H1 (cell line): ENCODE measurements around the gene PDE4B. TPM values are rescaled to one million over a fixed set of nuclear protein-coding genes. Genes with fewer than 3 reads are reported as not detected.

Experiments used
- CTCF ChIA-PET: fragments of 300-600 bp; sonication (Branson Sonifier 250); formaldehyde crosslinking; loops from one replicate; lab custom pipeline; 2021; ENCODE audit not compliant: partially characterized antibody; lab: Charles Lee
- POLR2A ChIA-PET: fragments of 300-600 bp; sonication (Branson Sonifier 250); formaldehyde crosslinking; loops from one replicate; lab custom pipeline; 2021; ENCODE audit warnings: inconsistent platforms; ENCODE audit not compliant: partially characterized antibody; lab: Charles Lee
- DNase-seq, 2 experiments: peaks; one replicate each; pipeline versions ENCODE4 v3.0.0 to v3.0.0-alpha.2; 2010 to 2022; ENCODE audit warnings: low spot score in 2 of 2, low read depth in 1 of 2, mixed read lengths in 1 of 2
- FAIRE-seq: peaks from 2 replicates; lab custom pipeline; 2011; peaks lifted over from hg19 to GRCh38; lab: Jason Lieb, UNC
- H2AFZ ChIP-seq: 2 replicates; pipeline ENCODE4 v1.8.1; 2012; ENCODE audit warnings: low read length, inconsistent platforms
- H2AK5ac ChIP-seq: 2 replicates; pipeline ENCODE4 v1.6.1; 2013; ENCODE audit warnings: low read depth, low read length
- H2BK120ac ChIP-seq: replicated peaks from 2 replicates; pipeline ENCODE3; 2013; ENCODE audit warnings: low read depth, low read length, inconsistent platforms
- H2BK12ac ChIP-seq: 2 replicates; pipeline ENCODE4 v1.6.1; 2013; ENCODE audit warnings: low read depth, low read length
- H2BK15ac ChIP-seq: 2 replicates; pipeline ENCODE4 v1.6.1; 2013; ENCODE audit warnings: low read length
- H2BK20ac ChIP-seq: 2 replicates; pipeline ENCODE4 v1.6.1; 2013; ENCODE audit warnings: low read length
- H2BK5ac ChIP-seq: 2 replicates; pipeline ENCODE4 v1.6.1; 2013; ENCODE audit warnings: low read depth, low read length
- H3K14ac ChIP-seq: 2 replicates; pipeline ENCODE4 v1.6.1; 2013; ENCODE audit warnings: inconsistent platforms; ENCODE audit not compliant: insufficient read length
- H3K18ac ChIP-seq: 2 replicates; pipeline ENCODE4 v1.6.1; 2013; ENCODE audit warnings: low read length; ENCODE audit errors: extremely low read depth
- H3K23ac ChIP-seq: 2 replicates; pipeline ENCODE4 v1.6.1; 2013; ENCODE audit warnings: inconsistent platforms; ENCODE audit not compliant: insufficient read length
- H3K23me2 ChIP-seq: 2 replicates; pipeline ENCODE4 v1.6.1; 2013; ENCODE audit warnings: low read depth, low read length
- H3K27ac ChIP-seq: 2 replicates; pipeline ENCODE4 v1.6.1; 2011; ENCODE audit warnings: low read depth, low read length, inconsistent platforms
- H3K27me3 ChIP-seq, 4 experiments: replicated peaks in 1 of 4; 1 replicate in 1 of 4; 2 replicates in 3 of 4; pipeline versions ENCODE4 v1.6.1 to v1.8.1; 2011 to 2013; ENCODE audit warnings: low read length in 3 of 4, mild to moderate bottlenecking in 3 of 4, inconsistent platforms in 2 of 4, mixed read lengths in 2 of 4, moderate library complexity in 1 of 4; ENCODE audit not compliant: control insufficient read depth in 3 of 4, insufficient read depth in 3 of 4; ENCODE audit errors: extremely low read depth in 1 of 4
- H3K36me3 ChIP-seq, 4 experiments: 2 replicates each; pipeline versions ENCODE4 v1.6.1 to v1.8.1; 2011 to 2013; ENCODE audit warnings: mild to moderate bottlenecking in 4 of 4, low read length in 3 of 4, moderate library complexity in 2 of 4, control low read depth in 1 of 4, inconsistent platforms in 1 of 4; ENCODE audit not compliant: insufficient read depth in 4 of 4, control insufficient read depth in 2 of 4
- H3K4ac ChIP-seq: replicated peaks from 2 replicates; pipeline ENCODE3; 2013; ENCODE audit warnings: low read length, low read depth, mixed read lengths, inconsistent platforms; ENCODE audit not compliant: insufficient read length
- H3K4me1 ChIP-seq, 4 experiments: replicated peaks in 1 of 4; 1 replicate in 1 of 4; 2 replicates in 3 of 4; pipeline versions ENCODE4 v1.6.1 to v1.8.1; 2011 to 2013; ENCODE audit warnings: low read length in 3 of 4, inconsistent platforms in 2 of 4, mixed read lengths in 1 of 4; ENCODE audit not compliant: insufficient read depth in 4 of 4, control insufficient read depth in 3 of 4
- H3K4me2 ChIP-seq, 2 experiments: 2 replicates each; pipeline versions ENCODE4 v1.6.1 to v1.8.1; 2011 to 2013; ENCODE audit warnings: low read depth in 2 of 2, low read length in 2 of 2, control low read depth in 1 of 2, inconsistent platforms in 1 of 2, mild to moderate bottlenecking in 1 of 2; ENCODE audit not compliant: insufficient read depth in 1 of 2
- H3K4me3 ChIP-seq, 4 experiments: fragments of 200-600, 300-600 bp in 1 of 4; sonication (generic), shearing (Covaris generic), sonication (Bioruptor Twin) in 1 of 4; 2 replicates each; pipeline versions ENCODE4 v1.5.1 to v1.8.1; 2011 to 2016; ENCODE audit warnings: low read length in 4 of 4, low read depth in 3 of 4, control low read depth in 2 of 4, inconsistent platforms in 2 of 4, mild to moderate bottlenecking in 2 of 4, mixed read lengths in 1 of 4, moderate library complexity in 1 of 4; ENCODE audit not compliant: insufficient read depth in 2 of 4; ENCODE audit errors: extremely low read depth in 1 of 4
- H3K56ac ChIP-seq: replicated peaks from 2 replicates; pipeline ENCODE3; 2013; ENCODE audit warnings: low read depth, mild to moderate bottlenecking, mixed read lengths, low read length, inconsistent platforms; ENCODE audit not compliant: insufficient read length
- H3K79me1 ChIP-seq: 2 replicates; pipeline ENCODE4 v1.6.1; 2013; ENCODE audit warnings: low read depth, low read length, control low read depth
- H3K79me2 ChIP-seq, 2 experiments: 2 replicates each; pipeline versions ENCODE4 v1.6.1 to v1.8.1; 2012 to 2013; ENCODE audit warnings: low read length in 2 of 2, mild to moderate bottlenecking in 2 of 2, inconsistent platforms in 1 of 2; ENCODE audit not compliant: insufficient read depth in 2 of 2, control insufficient read depth in 1 of 2
- H3K9ac ChIP-seq, 4 experiments: replicated peaks in 1 of 4; 1 replicate in 1 of 4; 2 replicates in 3 of 4; pipeline versions ENCODE4 v1.6.1 to v1.8.1; 2011 to 2013; ENCODE audit warnings: low read depth in 3 of 4, low read length in 3 of 4, control low read depth in 2 of 4, mild to moderate bottlenecking in 2 of 4, moderate library complexity in 2 of 4, inconsistent platforms in 1 of 4; ENCODE audit errors: extremely low read depth in 1 of 4
- H3K9me3 ChIP-seq, 2 experiments: 2 replicates each; pipeline versions ENCODE4 v1.6.1 to v1.8.1; 2012 to 2013; ENCODE audit warnings: mild to moderate bottlenecking in 2 of 2, moderate library complexity in 2 of 2, control low read depth in 1 of 2, inconsistent platforms in 1 of 2, low read depth in 1 of 2, low read length in 1 of 2, mixed read lengths in 1 of 2; ENCODE audit not compliant: insufficient read depth in 2 of 2
- H4K20me1 ChIP-seq, 2 experiments: replicated peaks in 1 of 2; 2 replicates each; pipeline versions ENCODE3 to v1.8.1; 2011 to 2013; ENCODE audit warnings: inconsistent platforms in 2 of 2, low read length in 2 of 2, mild to moderate bottlenecking in 1 of 2; ENCODE audit not compliant: insufficient read depth in 2 of 2, control insufficient read depth in 1 of 2
- H4K5ac ChIP-seq: 2 replicates; pipeline ENCODE4 v1.6.1; 2013; ENCODE audit warnings: low read length, low read depth, mixed read lengths, inconsistent platforms; ENCODE audit not compliant: insufficient read length
- H4K8ac ChIP-seq: 2 replicates; pipeline ENCODE4 v1.8.0; 2013; ENCODE audit warnings: mild to moderate bottlenecking, moderate library complexity, low read length, inconsistent platforms; ENCODE audit not compliant: insufficient read depth; ENCODE audit errors: extremely low read depth
- H4K91ac ChIP-seq: replicated peaks from 2 replicates; pipeline ENCODE3; 2013; ENCODE audit warnings: low read length, mixed read lengths, inconsistent platforms; ENCODE audit not compliant: insufficient read length
- CEBPB ChIP-seq: IDR thresholded peaks from 2 replicates; pipeline ENCODE4 v1.6.1; 2012; ENCODE audit warnings: low read depth, low read length
- CTBP2 ChIP-seq: IDR thresholded peaks from 2 replicates; pipeline ENCODE4 v1.7.0; 2011; ENCODE audit warnings: borderline replicate concordance, mild to moderate bottlenecking, moderate library complexity, mixed read lengths, low read length; ENCODE audit not compliant: insufficient read depth, insufficient read length
- EGR1 ChIP-seq: IDR thresholded peaks from 2 replicates; pipeline ENCODE4 v1.6.1; 2011; ENCODE audit warnings: low read depth, low read length, borderline replicate concordance
- EZH2 ChIP-seq: fragments of 200-600 bp; sonication (generic); IDR thresholded peaks from 2 replicates; pipeline ENCODE4 v1.7.1; 2012; ENCODE audit warnings: low read depth, mild to moderate bottlenecking, moderate library complexity, low read length, inconsistent platforms; ENCODE audit not compliant: severe bottlenecking
- HDAC6 ChIP-seq: IDR thresholded peaks from one replicate; pipeline ENCODE4 v1.7.1; 2012; ENCODE audit warnings: low read depth, mild to moderate bottlenecking, inconsistent platforms, low read length, moderate library complexity
- KDM4A ChIP-seq: IDR thresholded peaks from one replicate; pipeline ENCODE4 v1.7.1; 2012; ENCODE audit warnings: low read depth, mild to moderate bottlenecking, moderate library complexity, low read length, inconsistent platforms; ENCODE audit not compliant: severe bottlenecking
- MAFK ChIP-seq: IDR thresholded peaks from 2 replicates; pipeline ENCODE4 v1.6.1; 2012; ENCODE audit warnings: low read depth, mild to moderate bottlenecking, improper control_type of control experiment, low read length
- NANOG ChIP-seq: IDR thresholded peaks from 2 replicates; pipeline ENCODE4 v1.6.1; 2011; ENCODE audit warnings: low read length, low read depth, mild to moderate bottlenecking, inconsistent platforms; ENCODE audit not compliant: insufficient read depth, poor library complexity, severe bottlenecking
- SUZ12 ChIP-seq: fragments of 200-600 bp; sonication (generic); IDR thresholded peaks from 2 replicates; pipeline ENCODE4 v1.6.1; 2012; ENCODE audit warnings: mild to moderate bottlenecking, inconsistent platforms, low read length, moderate library complexity, mixed read lengths
- WGBS, 2 experiments: shearing (Covaris generic) in 1 of 2; methylation state at CpG; one replicate each; pipeline versions ENCODE4 v1.1.6 to v1.1.7; 2013 to 2015; ENCODE audit warnings: low lambda C conversion rate in 2 of 2, mixed read lengths in 2 of 2, inconsistent platforms in 1 of 2, low coverage in 1 of 2, missing lambda C conversion rate in 1 of 2; ENCODE audit not compliant: insufficient replicate concordance in 2 of 2, insufficient coverage in 1 of 2, insufficient read length in 1 of 2; ENCODE audit errors: extremely low coverage in 1 of 2, missing lambda C conversion rate in 1 of 2; 5-methylcytosine and 5-hydroxymethylcytosine counted together
- polyA plus RNA-seq, 7 experiments: library from polyadenylated mRNA; depleted of rRNA in 3 of 7; stranded (reverse) in 5 of 7; unstranded in 2 of 7; fragments of >200 nt in 5 of 7; fragments of 200-250 nt in 2 of 7; gene quantifications; 1 replicate in 5 of 7; 2 replicates in 1 of 7; 4 replicates in 1 of 7; pipeline versions ENCODE4 v1.2.1 to v1.2.3, GENCODE V29; 2011 to 2013; ENCODE audit warnings: missing spikeins in 2 of 7, mixed read lengths in 2 of 7
- total RNA-seq: library from RNA; stranded (reverse); fragmentation: NEBNext Ultra II Directional; extraction: Animal tissue kit (Norgen Biotek cat#: 25700); gene quantifications from 2 replicates; pipeline ENCODE4 v1.2.1, GENCODE V29; 2021
- TF ChIP-seq, protein P1 (sequence below): IDR thresholded peaks from 2 replicates; pipeline ENCODE4 v1.6.1; 2011; ENCODE audit warnings: low read length, improper control_type of control experiment

Gene PDE4B
- total and polyA plus RNA-seq, 2 of the 8 experiments (the other 6 are each of a cell fraction or from before 2014, with no cell fraction given), result 5.0 to 15.1 TPM

GRCh38 chr1:65793359-65793732, 651 bp downstream of the PDE4B start:
- Histone ChIP-seq H3K14ac (no peak overlapping the region), H3K4me2 (peak overlapping the region; percentile 99), H3K9ac (no peak overlapping the region), H3K4me1 (peaks cover 0 to 5% (median 2%) of the 10 kb centered on the region in 4 experiments; a peak in 5 of 7 replicates), H3K79me1 (no peaks in the 10 kb centered on the region), H2BK15ac (no peak overlapping the region), H3K27ac (no peak overlapping the region), H3K9me3 (no peaks in the 10 kb centered on the region), H3K4me3 (peak overlapping the region; percentile 45 to 65 (median 61)), H3K18ac (no peak overlapping the region; the same call in 1 of the 2 replicates), H4K5ac (no peak overlapping the region), H3K27me3 (peaks cover 22 to 48% (median 38%) of the 10 kb centered on the region in 4 experiments), H4K20me1 (peaks cover 1 to 2% of the 10 kb centered on the region in 2 experiments), H2BK12ac (no peak overlapping the region), H2AFZ (peak overlapping the region; percentile 76), H2BK5ac (no peak overlapping the region), H4K8ac (no peak overlapping the region), H2BK120ac (no peak overlapping the region), H3K36me3 (no peaks in the 10 kb centered on the region), H3K23me2 (peaks cover 16% of the 10 kb centered on the region), H3K56ac (no peak overlapping the region), H2BK20ac (no peak overlapping the region), H4K91ac (no peak overlapping the region), H3K23ac (no peak overlapping the region), H2AK5ac (no peak overlapping the region), H3K4ac (no peak overlapping the region), H3K79me2 (no peaks in the 10 kb centered on the region)
- peak in 1 of 2 experiments; percentile 63 for DNase-seq
- WGBS, 2 experiments, result 8% methylated on average over 13 of the region's 20 CpGs; no CpG with 5 or more reads in 1 of the 2 experiments
- ChIA-PET CTCF (no interaction called here), POLR2A (no interaction called here)
- TF ChIP-seq CTBP2 (no peak), NANOG (no peak), EZH2 (peak; percentile 62), HDAC6 (no peak), MAFK (no peak), EGR1 (no peak), KDM4A (peak; percentile 51), SUZ12 (peak; percentile 67), CEBPB (no peak)
- TF ChIP-seq, protein P1, sequence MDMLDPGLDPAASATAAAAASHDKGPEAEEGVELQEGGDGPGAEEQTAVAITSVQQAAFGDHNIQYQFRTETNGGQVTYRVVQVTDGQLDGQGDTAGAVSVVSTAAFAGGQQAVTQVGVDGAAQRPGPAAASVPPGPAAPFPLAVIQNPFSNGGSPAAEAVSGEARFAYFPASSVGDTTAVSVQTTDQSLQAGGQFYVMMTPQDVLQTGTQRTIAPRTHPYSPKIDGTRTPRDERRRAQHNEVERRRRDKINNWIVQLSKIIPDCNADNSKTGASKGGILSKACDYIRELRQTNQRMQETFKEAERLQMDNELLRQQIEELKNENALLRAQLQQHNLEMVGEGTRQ, result no peak
- no peak for FAIRE-seq
